ENCODE results near the gene ADM2. TPM values are rescaled to one million over a fixed set of nuclear protein-coding genes. Genes with fewer than 3 reads are reported as not detected.

The ADM2 gene
- total RNA-seq, 5 donors from 2014 or later (not counting 1 experiment from before 2014, with no cell fraction given), result 1.5 to 11.3 (median 10.7) TPM

DNA sequence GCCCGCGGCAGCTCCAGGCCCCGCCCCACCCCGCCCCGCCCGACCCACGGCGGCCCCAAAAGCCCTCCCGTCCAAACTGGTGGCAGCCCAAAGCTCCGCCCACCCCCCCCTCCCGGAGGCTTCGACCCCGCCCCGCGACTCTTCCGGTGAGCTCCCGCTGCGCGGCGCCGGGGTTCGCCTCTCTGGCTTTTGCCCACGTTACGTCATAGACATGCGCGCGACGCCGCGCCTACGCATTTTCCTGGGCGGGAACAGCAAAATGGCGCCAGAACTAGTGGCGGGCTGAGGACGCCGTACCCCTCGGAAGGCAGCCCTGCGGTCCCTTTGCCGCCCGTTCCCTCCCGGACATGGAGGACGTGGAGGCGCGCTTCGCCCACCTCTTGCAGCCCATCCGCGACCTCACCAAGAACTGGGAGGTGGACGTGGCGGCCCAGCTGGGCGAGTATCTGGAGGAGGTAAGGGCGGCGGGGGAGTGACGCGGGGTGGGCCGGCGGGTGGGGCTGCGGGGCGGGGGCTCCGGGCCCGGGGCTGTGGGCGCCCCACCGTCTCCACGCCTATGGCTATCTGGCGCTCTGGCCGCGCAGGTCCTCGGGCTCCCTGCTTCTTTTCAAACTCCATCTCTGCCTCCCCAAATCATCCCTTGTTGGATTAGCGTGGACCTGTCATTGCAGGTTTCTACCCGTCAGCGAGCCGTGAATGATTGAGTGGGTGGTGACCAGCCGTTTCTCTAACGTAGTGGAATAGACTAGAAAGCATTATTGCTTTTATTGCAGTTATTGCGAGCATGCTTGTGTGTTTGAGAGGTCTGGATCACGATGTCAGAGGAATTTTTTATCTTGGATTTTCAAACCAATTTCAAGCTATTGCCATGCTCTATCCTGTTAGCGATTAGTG lies 26.9 kb downstream of the ADM2 start, which contains the start of gene NCAPH2:
Gene NCAPH2 (plus strand): TSS at position 234 of the 894 bp plus-strand sequence. CDS start 114 bp downstream, at position 348.
- Histone ChIP-seq H3K36me3 (ENCODE audit: control insufficient read depth in 2 of 2, extremely low read depth in 1 of 2, insufficient read depth in 1 of 2, low read length in 1 of 2) (peaks cover 11 to 32% of the 10 kb centered on the region in 2 donors), H3K27ac (ENCODE audit: low read length) (peak within 1 kb of the TSS; percentile 84), H3K27me3 (replicated peaks in 1 of 2; ENCODE audit: control insufficient read depth in 2 of 2, extremely low read depth in 1 of 2, insufficient read depth in 2 of 2, low read length in 1 of 2) (no peaks in the 10 kb centered on the region), H3K4me3 (ENCODE audit: control insufficient read depth in 1 of 2, extremely low read depth in 1 of 2, low read length in 1 of 2) (peak within 1 kb of the TSS; percentile 67 to 84), H3K4me1 (ENCODE audit: control insufficient read depth in 1 of 2, extremely low read depth in 1 of 2, insufficient read depth in 2 of 2, low read length in 2 of 2) (peaks cover 15 to 30% of the 10 kb centered on the region in 2 experiments), H3K9me3 (no peaks in the 10 kb centered on the region)
- Mint-ChIP-seq H3K36me3 (peaks cover 5% of the 10 kb centered on the region), H3K9me3 (no peaks in the 10 kb centered on the region), H3K4me3 (peak within 1 kb of the TSS; percentile 93 to 94 (median 93)), H3K27ac (peak within 1 kb of the TSS; percentile 95 to 97), H3K27me3 (no peaks in the 10 kb centered on the region), H3K4me1 (peaks cover 23 to 28% (median 27%) of the 10 kb centered on the region in 3 donors)
- POLR2A ChIA-PET, result interaction anchor here (0.6 to 2.4 kb wide), 8 partner anchors 17 to 276 kb away, joined by 4 to 20 read pairs (median 6); partner anchors contain the start of gene SCO2 (in 2 of the 2)
- CTCF ChIA-PET, result interaction anchor here (0.6 to 2.9 kb wide), 11 partner anchors 17 to 266 kb away, joined by 3 to 62 read pairs (median 3); partner anchors contain the start of gene SCO2 (in 1 of the 2)
- peak; percentile 75 to 82 (median 79) for ATAC-seq (replicated peaks in 1 of 4)
- DNase-seq, result peak in 30 of 35 experiments; percentile 93 to 98 (median 96)
- WGBS (ENCODE audit: insufficient coverage), result under 1% methylated on average over 36 of the region's 76 CpGs

DNA sequence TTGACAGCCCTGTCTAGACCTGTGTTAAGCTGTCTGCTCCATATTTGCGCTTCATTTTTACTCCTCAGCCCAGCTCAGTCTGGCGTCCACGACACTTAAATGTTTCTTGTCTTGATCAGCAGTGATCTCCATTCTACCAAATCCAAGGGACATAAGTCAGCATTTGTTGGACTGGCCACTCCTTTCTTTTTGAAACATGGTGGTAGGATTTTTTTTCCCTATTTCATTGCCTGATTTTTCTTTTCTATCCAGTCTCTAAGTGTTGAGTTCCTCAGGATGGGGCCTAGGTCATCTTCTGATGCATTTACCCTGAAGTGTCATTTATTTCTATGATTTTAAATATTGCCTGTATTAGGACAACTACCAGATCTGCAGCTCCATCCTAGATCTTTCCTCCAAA lies 27.6 kb downstream of the ADM2 start:
- Histone ChIP-seq H3K4me3 (ENCODE audit: control insufficient read depth in 1 of 2, extremely low read depth in 1 of 2, low read length in 1 of 2) (peak overlapping the region in 1 of 2 donors; percentile 84), H3K27ac (ENCODE audit: low read length) (peak overlapping the region; percentile 81), H3K9me3 (no peaks in the 10 kb centered on the region), H3K27me3 (replicated peaks in 1 of 2; ENCODE audit: control insufficient read depth in 2 of 2, extremely low read depth in 1 of 2, insufficient read depth in 2 of 2, low read length in 1 of 2) (no peaks in the 10 kb centered on the region), H3K36me3 (ENCODE audit: control insufficient read depth in 2 of 2, extremely low read depth in 1 of 2, insufficient read depth in 1 of 2, low read length in 1 of 2) (peaks cover 6 to 28% of the 10 kb centered on the region in 2 donors), H3K4me1 (ENCODE audit: control insufficient read depth in 1 of 2, extremely low read depth in 1 of 2, insufficient read depth in 2 of 2, low read length in 2 of 2) (peaks cover 15 to 30% of the 10 kb centered on the region in 2 experiments)
- H3K36me3 Mint-ChIP-seq, result peaks cover 5% of the 10 kb centered on the region
- peak overlapping the region; percentile 85 to 94 (median 86) for H3K4me3 Mint-ChIP-seq
- no peaks in the 10 kb centered on the region for H3K27me3 Mint-ChIP-seq
- H3K27ac Mint-ChIP-seq, result peak overlapping the region; percentile 88 to 94
- DNase-seq (no peak), ATAC-seq (replicated peaks in 1 of 4) (no peak)
- peaks cover 26 to 31% (median 27%) of the 10 kb centered on the region in 3 donors for H3K4me1 Mint-ChIP-seq
- CTCF ChIA-PET, result interaction anchor here (0.6 to 2.9 kb wide), 6 partner anchors 16 to 265 kb away, joined by 3 to 62 read pairs (median 9); partner anchors contain the start of gene SCO2 (in 1 of the 2)
- H3K9me3 Mint-ChIP-seq, result no peaks in the 10 kb centered on the region
- WGBS (ENCODE audit: insufficient coverage), result 26% methylated on average over 3 of the region's 3 CpGs
- POLR2A ChIA-PET, result interaction anchor here (0.6 to 2.4 kb wide), 4 partner anchors 17 to 106 kb away, joined by 5 to 20 read pairs (median 13); partner anchors contain the start of gene SCO2 (in 2 of the 2)

DNA sequence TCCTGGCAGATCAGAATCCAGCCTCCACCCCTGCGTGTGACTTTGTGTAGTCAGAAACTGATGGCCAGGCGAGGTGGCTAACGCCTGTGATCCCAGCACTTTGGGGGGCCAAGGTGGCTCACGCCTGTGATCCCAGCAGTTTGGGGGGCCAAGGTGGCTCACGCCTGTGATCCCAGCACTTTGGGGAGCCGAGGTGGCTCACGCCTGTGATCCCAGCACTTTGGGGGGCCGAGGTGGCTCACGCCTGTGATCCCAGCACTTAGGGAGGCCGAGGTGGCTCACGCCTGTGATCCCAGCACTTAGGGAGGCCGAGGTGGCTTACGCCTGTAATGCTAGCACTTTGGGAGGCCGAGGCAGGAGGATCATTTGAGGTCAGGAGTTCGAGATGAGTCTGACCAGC lies 31.8 kb downstream of the ADM2 start:
- no peak overlapping the region for H3K4me3 ChIP-seq (ENCODE audit: control insufficient read depth in 1 of 2, extremely low read depth in 1 of 2, low read length in 1 of 2)
- peaks cover 6 to 11% of the 10 kb centered on the region in 2 experiments for H3K4me1 ChIP-seq (ENCODE audit: control insufficient read depth in 1 of 2, extremely low read depth in 1 of 2, insufficient read depth in 2 of 2, low read length in 2 of 2)
- ATAC-seq (replicated peaks in 1 of 4) (no peak), DNase-seq (no peak)
- Mint-ChIP-seq H3K4me3 (no peak overlapping the region), H3K4me1 (peaks cover 31 to 33% (median 32%) of the 10 kb centered on the region in 3 donors), H3K27me3 (no peaks in the 10 kb centered on the region), H3K27ac (no peak overlapping the region), H3K9me3 (no peaks in the 10 kb centered on the region), H3K36me3 (peaks cover 19% of the 10 kb centered on the region)
- no peaks in the 10 kb centered on the region for H3K9me3 ChIP-seq
- no peak overlapping the region for H3K27ac ChIP-seq (ENCODE audit: low read length)
- WGBS (ENCODE audit: insufficient coverage), result 98% methylated on average over 15 of the region's 15 CpGs
- CTCF ChIA-PET, result no interaction called here
- H3K36me3 ChIP-seq (ENCODE audit: control insufficient read depth in 2 of 2, extremely low read depth in 1 of 2, insufficient read depth in 1 of 2, low read length in 1 of 2), result peaks cover 16 to 33% of the 10 kb centered on the region in 2 donors
- no peaks in the 10 kb centered on the region for H3K27me3 ChIP-seq (replicated peaks in 1 of 2; ENCODE audit: control insufficient read depth in 2 of 2, extremely low read depth in 1 of 2, insufficient read depth in 2 of 2, low read length in 1 of 2)
- POLR2A ChIA-PET, result no interaction called here

DNA sequence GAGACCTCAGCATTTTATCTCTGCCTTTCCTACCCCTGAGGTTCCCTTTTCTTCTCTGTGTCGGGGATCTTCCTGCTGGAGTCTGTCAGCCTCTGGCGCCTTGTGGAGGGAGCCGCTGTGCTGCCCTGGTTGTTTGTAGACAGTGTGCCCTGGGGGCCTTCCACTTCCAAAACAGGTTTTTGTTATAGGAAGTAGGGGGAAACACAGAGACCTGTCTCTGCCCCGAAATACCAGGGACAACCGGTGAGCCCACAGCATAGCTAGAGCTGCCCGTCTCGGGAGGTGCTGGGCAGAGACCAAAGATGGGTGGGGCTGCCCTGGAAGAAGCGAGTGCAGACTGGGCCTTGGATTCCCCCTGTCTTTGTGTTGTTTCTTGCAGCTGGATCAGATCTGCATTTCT lies 34.7 kb downstream of the ADM2 start:
- no peak for ATAC-seq (replicated peaks in 1 of 4)
- POLR2A ChIA-PET, result no interaction called here
- 98% methylated on average over 6 of the region's 8 CpGs for WGBS (ENCODE audit: insufficient coverage)
- Histone ChIP-seq H3K36me3 (ENCODE audit: control insufficient read depth in 2 of 2, extremely low read depth in 1 of 2, insufficient read depth in 1 of 2, low read length in 1 of 2) (peaks cover 35 to 51% of the 10 kb centered on the region in 2 donors), H3K4me3 (ENCODE audit: control insufficient read depth in 1 of 2, extremely low read depth in 1 of 2, low read length in 1 of 2) (no peak overlapping the region), H3K27me3 (replicated peaks in 1 of 2; ENCODE audit: control insufficient read depth in 2 of 2, extremely low read depth in 1 of 2, insufficient read depth in 2 of 2, low read length in 1 of 2) (no peaks in the 10 kb centered on the region), H3K9me3 (no peaks in the 10 kb centered on the region), H3K4me1 (ENCODE audit: control insufficient read depth in 1 of 2, extremely low read depth in 1 of 2, insufficient read depth in 2 of 2, low read length in 2 of 2) (no peaks in the 10 kb centered on the region), H3K27ac (ENCODE audit: low read length) (no peak overlapping the region)
- peaks cover 18 to 20% (median 19%) of the 10 kb centered on the region in 3 donors for H3K4me1 Mint-ChIP-seq
- CTCF ChIA-PET, result interaction anchor here in 1 of 2 donors (1.6 kb wide), 1 partner anchor 9 kb away, joined by 9 read pairs; the partner anchor contains the start of gene SCO2
- no peaks in the 10 kb centered on the region for H3K9me3 Mint-ChIP-seq
- DNase-seq, result no peak
- peaks cover 19% of the 10 kb centered on the region for H3K36me3 Mint-ChIP-seq
- no peak overlapping the region for H3K4me3 Mint-ChIP-seq
- no peak overlapping the region for H3K27ac Mint-ChIP-seq
- no peaks in the 10 kb centered on the region for H3K27me3 Mint-ChIP-seq

DNA sequence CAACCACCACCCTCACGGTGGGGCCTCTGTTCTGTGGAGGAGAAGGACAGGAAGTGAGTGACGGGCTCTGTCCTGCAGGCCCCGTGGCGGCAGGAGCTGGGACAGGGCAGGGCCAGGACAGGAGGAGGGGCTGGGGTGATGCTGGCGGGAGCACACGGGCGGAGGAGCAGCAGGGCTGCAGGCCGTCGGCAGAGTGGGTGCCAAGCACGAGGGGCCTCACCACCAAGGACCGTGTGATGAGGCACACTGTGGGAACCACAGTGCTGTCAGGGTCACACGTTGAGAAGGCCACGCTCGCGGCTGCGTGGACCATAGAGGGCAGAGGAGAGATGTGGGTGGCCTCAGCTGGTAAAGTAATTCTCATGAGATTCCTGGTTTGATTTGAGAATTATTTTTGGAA lies 35.5 kb downstream of the ADM2 start:
- CTCF ChIA-PET, result interaction anchor here in 1 of 2 donors (1.6 kb wide), 1 partner anchor 8 kb away, joined by 9 read pairs; the partner anchor contains the start of gene SCO2
- no peak overlapping the region for H3K27ac Mint-ChIP-seq
- H3K36me3 Mint-ChIP-seq, result peaks cover 19% of the 10 kb centered on the region

More for the DNA sequence above, 35.5 kb downstream of the ADM2 start:
- Histone ChIP-seq H3K36me3 (ENCODE audit: control insufficient read depth in 2 of 2, extremely low read depth in 1 of 2, insufficient read depth in 1 of 2, low read length in 1 of 2) (peaks cover 38 to 56% of the 10 kb centered on the region in 2 donors), H3K4me1 (ENCODE audit: control insufficient read depth in 1 of 2, extremely low read depth in 1 of 2, insufficient read depth in 2 of 2, low read length in 2 of 2) (no peaks in the 10 kb centered on the region), H3K27ac (ENCODE audit: low read length) (no peak overlapping the region), H3K27me3 (replicated peaks in 1 of 2; ENCODE audit: control insufficient read depth in 2 of 2, extremely low read depth in 1 of 2, insufficient read depth in 2 of 2, low read length in 1 of 2) (no peaks in the 10 kb centered on the region), H3K4me3 (ENCODE audit: control insufficient read depth in 1 of 2, extremely low read depth in 1 of 2, low read length in 1 of 2) (no peak overlapping the region), H3K9me3 (no peaks in the 10 kb centered on the region)
- DNase-seq, result no peak
- H3K9me3 Mint-ChIP-seq, result no peaks in the 10 kb centered on the region
- WGBS (ENCODE audit: insufficient coverage), result 88% methylated on average over 14 of the region's 16 CpGs
- POLR2A ChIA-PET, result no interaction called here
- ATAC-seq (replicated peaks in 1 of 4), result no peak
- no peaks in the 10 kb centered on the region for H3K27me3 Mint-ChIP-seq
- peaks cover 18 to 20% (median 19%) of the 10 kb centered on the region in 3 donors for H3K4me1 Mint-ChIP-seq
- H3K4me3 Mint-ChIP-seq, result no peak overlapping the region
